ENCODE measurements around the gene AHNAK. TPM values are rescaled to one million over a fixed set of nuclear protein-coding genes. Genes with fewer than 3 reads are reported as not detected.

The AHNAK gene
- total RNA-seq, 1 donor from 2014 or later: 96.5 TPM

DNA sequence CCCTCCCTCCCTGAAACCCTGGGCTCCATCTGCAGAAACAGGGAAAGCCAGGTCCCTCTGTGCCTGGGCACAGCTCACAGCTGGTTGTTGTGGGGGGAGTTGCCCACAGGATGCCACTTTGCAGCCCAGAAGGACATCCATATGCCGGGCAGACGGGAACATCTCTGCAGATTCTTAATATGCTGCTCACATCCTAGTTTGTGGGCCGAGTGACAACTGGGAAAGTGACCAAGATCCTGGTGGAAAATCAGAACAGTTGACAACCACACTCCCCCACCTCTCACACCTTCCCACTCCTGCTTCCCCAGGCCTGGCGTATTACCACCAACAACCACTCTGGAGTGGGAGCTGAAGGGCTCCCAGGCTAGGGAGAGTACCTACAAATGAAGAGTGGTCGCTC is 135.1 kb downstream of the AHNAK start:
- no peaks in the 10 kb centered on the region for H3K36me3 Mint-ChIP-seq (ENCODE audit: low read depth)
- H3K4me3 Mint-ChIP-seq: no peak overlapping the region
- intact Hi-C loops (cut with micrococcal nuclease): no loop called here
- H3K27me3 Mint-ChIP-seq (ENCODE audit: insufficient read depth): no peaks in the 10 kb centered on the region
- no peak for DNase-seq (ENCODE audit: low spot score)
- H3K4me1 Mint-ChIP-seq (ENCODE audit: low read depth): no peaks in the 10 kb centered on the region
- H3K9me3 Mint-ChIP-seq: no peaks in the 10 kb centered on the region
- H3K27ac Mint-ChIP-seq: no peak overlapping the region

GRCh38 chr11:62410972-62411371 is 135.6 kb downstream of the AHNAK start:
- DNase-seq (ENCODE audit: low spot score): no peak
- no peaks in the 10 kb centered on the region for H3K27me3 Mint-ChIP-seq (ENCODE audit: insufficient read depth)
- H3K9me3 Mint-ChIP-seq: no peaks in the 10 kb centered on the region
- H3K27ac Mint-ChIP-seq: no peak overlapping the region
- no peak overlapping the region for H3K4me3 Mint-ChIP-seq
- H3K36me3 Mint-ChIP-seq (ENCODE audit: low read depth): no peaks in the 10 kb centered on the region
- intact Hi-C loops (cut with micrococcal nuclease): no loop called here
- no peaks in the 10 kb centered on the region for H3K4me1 Mint-ChIP-seq (ENCODE audit: low read depth)

DNA sequence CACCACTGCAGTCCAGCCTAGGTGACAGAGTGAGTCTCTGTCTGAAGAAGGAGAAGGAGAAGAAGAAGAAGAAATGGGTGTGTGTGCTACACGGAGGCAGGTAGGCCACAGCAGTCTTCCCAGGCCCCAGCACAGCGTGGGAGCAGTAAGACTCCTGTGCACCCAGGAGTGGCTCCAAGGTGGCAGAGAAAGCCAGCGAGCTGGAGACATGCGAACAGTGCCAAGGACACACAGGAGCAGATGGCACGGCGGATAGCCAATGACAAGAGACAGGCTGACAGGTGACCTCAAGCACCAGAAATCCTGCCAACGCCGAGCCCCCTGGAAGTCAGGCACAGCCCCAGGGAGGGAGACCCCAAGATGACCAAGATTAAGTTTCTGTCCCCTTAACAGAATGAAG is 136.8 kb downstream of the AHNAK start:
- DNase-seq (ENCODE audit: low spot score): no peak
- Mint-ChIP-seq H3K4me3 (no peak overlapping the region), H3K27me3 (ENCODE audit: insufficient read depth) (no peaks in the 10 kb centered on the region), H3K36me3 (ENCODE audit: low read depth) (no peaks in the 10 kb centered on the region), H3K9me3 (no peaks in the 10 kb centered on the region), H3K4me1 (ENCODE audit: low read depth) (no peaks in the 10 kb centered on the region), H3K27ac (no peak overlapping the region)
- intact Hi-C loops (cut with micrococcal nuclease): no loop called here

GRCh38 chr11:62406034-62406433 is 140.6 kb downstream of the AHNAK start:
- Mint-ChIP-seq H3K27me3 (ENCODE audit: insufficient read depth) (peaks cover 6% of the 10 kb centered on the region), H3K4me3 (no peak overlapping the region), H3K27ac (no peak overlapping the region), H3K36me3 (ENCODE audit: low read depth) (no peaks in the 10 kb centered on the region), H3K4me1 (ENCODE audit: low read depth) (peaks cover 25% of the 10 kb centered on the region), H3K9me3 (no peaks in the 10 kb centered on the region)
- intact Hi-C loops (cut with micrococcal nuclease): no loop called here
- DNase-seq (ENCODE audit: low spot score): no peak

DNA sequence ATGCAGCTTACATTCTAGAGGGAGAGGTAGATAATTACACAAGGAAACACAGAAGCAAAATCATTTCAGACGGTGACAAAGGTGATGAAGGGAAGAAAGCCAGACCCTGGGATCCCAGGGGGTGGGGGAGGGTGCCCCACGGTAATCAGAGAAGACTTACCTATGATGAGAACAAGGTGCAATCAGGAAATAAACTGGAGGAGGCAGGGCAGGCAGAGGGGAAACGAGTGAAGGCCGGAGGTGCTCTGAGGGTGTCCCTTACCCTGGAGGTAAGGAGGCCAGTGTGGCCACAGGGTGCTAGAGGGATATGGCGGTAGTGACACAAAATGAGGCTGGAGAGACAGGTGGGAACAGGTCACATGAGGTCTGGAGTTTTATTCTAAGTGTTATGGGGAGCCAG is 141.7 kb downstream of the AHNAK start:
- H3K4me1 Mint-ChIP-seq (ENCODE audit: low read depth): peaks cover 25% of the 10 kb centered on the region
- peaks cover 6% of the 10 kb centered on the region for H3K27me3 Mint-ChIP-seq (ENCODE audit: insufficient read depth)
- H3K36me3 Mint-ChIP-seq (ENCODE audit: low read depth): no peaks in the 10 kb centered on the region
- no peaks in the 10 kb centered on the region for H3K9me3 Mint-ChIP-seq
- H3K27ac Mint-ChIP-seq: peak overlapping the region; percentile 15
- no peak overlapping the region for H3K4me3 Mint-ChIP-seq
- intact Hi-C loops (cut with micrococcal nuclease): no loop called here
- no peak for DNase-seq (ENCODE audit: low spot score)

GRCh38 chr11:62404435-62404834 is 142.2 kb downstream of the AHNAK start:
- intact Hi-C loops (cut with micrococcal nuclease): no loop called here

GRCh38 chr11:62402960-62403730 is 143.5 kb downstream of the AHNAK start:
- Mint-ChIP-seq H3K4me3 (peak overlapping the region; percentile 69), H3K9me3 (no peaks in the 10 kb centered on the region), H3K27ac (peak overlapping the region; percentile 77), H3K4me1 (ENCODE audit: low read depth) (peaks cover 25% of the 10 kb centered on the region), H3K36me3 (ENCODE audit: low read depth) (peaks cover 1% of the 10 kb centered on the region), H3K27me3 (ENCODE audit: insufficient read depth) (peaks cover 6% of the 10 kb centered on the region)
- DNase-seq (ENCODE audit: low spot score): no peak
- intact Hi-C loops (cut with micrococcal nuclease): loop anchor here (1.0 kb wide), 1 partner anchor 24 kb away; no protein-coding TSS in a partner anchor

More at GRCh38 chr11:62404435-62404834, 142.2 kb downstream of the AHNAK start:
- peaks cover 6% of the 10 kb centered on the region for H3K27me3 Mint-ChIP-seq (ENCODE audit: insufficient read depth)
- H3K4me1 Mint-ChIP-seq (ENCODE audit: low read depth): peaks cover 25% of the 10 kb centered on the region
- DNase-seq (ENCODE audit: low spot score): no peak
- H3K9me3 Mint-ChIP-seq: no peaks in the 10 kb centered on the region
- no peak overlapping the region for H3K4me3 Mint-ChIP-seq
- H3K27ac Mint-ChIP-seq: peak overlapping the region; percentile 15
- H3K36me3 Mint-ChIP-seq (ENCODE audit: low read depth): no peaks in the 10 kb centered on the region

DNA sequence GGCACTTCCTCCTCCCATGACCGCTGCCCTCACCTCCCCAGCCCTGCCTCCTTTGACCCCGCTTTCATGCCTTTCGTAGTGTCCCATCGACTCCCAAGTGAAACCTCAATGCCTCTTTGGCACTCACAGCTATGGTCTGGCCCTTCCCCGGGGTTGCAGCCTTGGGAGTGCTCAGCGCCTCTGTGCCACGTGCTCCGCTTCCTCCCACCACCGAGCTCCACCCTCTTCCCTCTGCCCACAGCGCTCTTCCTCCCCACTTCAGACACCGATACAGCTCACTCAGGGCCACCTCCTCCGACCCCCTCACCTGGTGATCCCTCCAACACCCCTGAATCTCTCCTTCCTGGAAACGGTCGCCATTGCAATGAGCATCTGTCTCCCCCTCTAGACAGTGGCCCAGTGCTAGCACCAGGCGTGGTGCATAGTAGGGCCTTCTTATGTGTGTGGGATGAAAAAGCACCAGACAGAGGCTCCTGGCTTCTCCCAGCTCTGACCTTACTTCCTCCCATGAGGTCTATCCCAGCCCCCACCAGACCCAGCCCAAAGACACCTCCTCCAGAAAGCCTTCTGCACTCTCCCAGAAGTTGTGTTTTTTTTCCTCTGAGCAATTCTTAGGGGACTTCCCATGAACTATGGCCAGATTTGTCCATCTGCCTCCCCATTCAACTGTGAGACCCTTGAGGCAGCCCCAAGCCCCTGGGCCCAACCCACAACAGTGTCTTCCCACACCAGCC is 144.2 kb downstream of the AHNAK start:
- H3K36me3 Mint-ChIP-seq (ENCODE audit: low read depth): peaks cover 1% of the 10 kb centered on the region
- intact Hi-C loops (cut with micrococcal nuclease): loop anchor here (1.0 kb wide), 1 partner anchor 25 kb away; no protein-coding TSS in a partner anchor
- peak overlapping the region; percentile 77 for H3K27ac Mint-ChIP-seq
- no peaks in the 10 kb centered on the region for H3K9me3 Mint-ChIP-seq
- peak; percentile 45 for DNase-seq (ENCODE audit: low spot score)
- H3K4me3 Mint-ChIP-seq: peak overlapping the region; percentile 69
- H3K27me3 Mint-ChIP-seq (ENCODE audit: insufficient read depth): peaks cover 6% of the 10 kb centered on the region
- H3K4me1 Mint-ChIP-seq (ENCODE audit: low read depth): peaks cover 25% of the 10 kb centered on the region

DNA sequence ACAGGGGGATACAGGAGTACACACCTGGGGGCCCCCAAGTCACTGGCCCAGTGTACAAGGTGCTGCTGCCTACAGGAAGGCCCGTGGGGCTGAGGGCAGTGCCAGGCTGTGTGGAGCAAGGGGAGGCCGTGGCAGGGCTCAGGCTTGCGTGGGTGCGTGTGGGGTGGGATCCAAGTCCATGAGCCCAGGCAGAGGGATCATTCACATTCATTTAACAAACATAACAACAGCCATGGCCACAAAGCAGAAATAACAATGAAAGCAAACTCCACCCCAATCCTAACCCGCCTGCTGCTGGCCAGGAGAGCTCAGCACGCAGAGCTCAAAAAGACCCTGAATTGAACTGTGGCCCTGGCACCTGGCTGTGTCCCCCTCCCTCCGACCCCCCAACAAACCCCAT is 144.8 kb downstream of the AHNAK start:
- H3K27ac Mint-ChIP-seq: peak overlapping the region; percentile 77
- H3K4me3 Mint-ChIP-seq: peak overlapping the region; percentile 69
- intact Hi-C loops (cut with micrococcal nuclease): loop anchor here (1.0 kb wide), 1 partner anchor 25 kb away; no protein-coding TSS in a partner anchor
- no peaks in the 10 kb centered on the region for H3K9me3 Mint-ChIP-seq
- DNase-seq (ENCODE audit: low spot score): no peak
- H3K27me3 Mint-ChIP-seq (ENCODE audit: insufficient read depth): peaks cover 6% of the 10 kb centered on the region
- peaks cover 1% of the 10 kb centered on the region for H3K36me3 Mint-ChIP-seq (ENCODE audit: low read depth)
- peaks cover 25% of the 10 kb centered on the region for H3K4me1 Mint-ChIP-seq (ENCODE audit: low read depth)

GRCh38 chr11:62401356-62401755 is 145.2 kb downstream of the AHNAK start:
- H3K4me3 Mint-ChIP-seq: peak overlapping the region; percentile 69
- no peaks in the 10 kb centered on the region for H3K9me3 Mint-ChIP-seq
- intact Hi-C loops (cut with micrococcal nuclease): no loop called here
- no peak for DNase-seq (ENCODE audit: low spot score)
- peak overlapping the region; percentile 77 for H3K27ac Mint-ChIP-seq
- peaks cover 25% of the 10 kb centered on the region for H3K4me1 Mint-ChIP-seq (ENCODE audit: low read depth)
- H3K36me3 Mint-ChIP-seq (ENCODE audit: low read depth): peaks cover 1% of the 10 kb centered on the region
- H3K27me3 Mint-ChIP-seq (ENCODE audit: insufficient read depth): peaks cover 6% of the 10 kb centered on the region

- Mint-ChIP-seq H3K27me3 (ENCODE audit: insufficient read depth) (peaks cover 6% of the 10 kb centered on the region), H3K36me3 (ENCODE audit: low read depth) (peaks cover 1% of the 10 kb centered on the region), H3K9me3 (no peaks in the 10 kb centered on the region), H3K4me1 (ENCODE audit: low read depth) (peaks cover 25% of the 10 kb centered on the region), H3K4me3 (no peak overlapping the region), H3K27ac (no peak overlapping the region)
- DNase-seq (ENCODE audit: low spot score): no peak
- intact Hi-C loops (cut with micrococcal nuclease): no loop called here
Measured at GRCh38 chr11:62400760-62401159, 145.8 kb downstream of the AHNAK start.

GRCh38 chr11:62400281-62400680 is 146.3 kb downstream of the AHNAK start:
- intact Hi-C loops (cut with micrococcal nuclease): no loop called here
- H3K9me3 Mint-ChIP-seq: no peaks in the 10 kb centered on the region
- H3K4me3 Mint-ChIP-seq: no peak overlapping the region
- no peak for DNase-seq (ENCODE audit: low spot score)
- no peak overlapping the region for H3K27ac Mint-ChIP-seq
- peaks cover 25% of the 10 kb centered on the region for H3K4me1 Mint-ChIP-seq (ENCODE audit: low read depth)
- peaks cover 1% of the 10 kb centered on the region for H3K36me3 Mint-ChIP-seq (ENCODE audit: low read depth)
- peaks cover 6% of the 10 kb centered on the region for H3K27me3 Mint-ChIP-seq (ENCODE audit: insufficient read depth)

DNA sequence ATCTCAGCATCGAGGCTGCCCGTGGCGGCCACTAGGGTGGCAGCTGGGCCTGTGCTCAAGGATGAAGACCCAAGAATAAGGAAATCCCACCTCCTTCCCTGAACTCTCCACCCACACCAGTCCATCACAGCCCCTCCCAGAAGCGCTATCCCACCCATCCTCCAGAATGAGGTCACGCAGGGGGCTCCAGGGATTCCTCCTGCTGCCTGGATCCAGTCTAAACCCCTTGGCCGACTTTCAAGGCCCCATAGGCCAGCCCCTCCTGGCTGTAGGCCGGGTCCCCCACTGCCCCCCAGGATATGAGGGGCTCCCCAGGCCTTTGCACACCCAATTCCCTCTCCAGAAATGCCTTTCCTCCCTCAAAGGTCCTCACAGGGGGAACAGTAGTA is 146.7 kb downstream of the AHNAK start:
- Mint-ChIP-seq H3K4me1 (ENCODE audit: low read depth) (peaks cover 28% of the 10 kb centered on the region), H3K9me3 (no peaks in the 10 kb centered on the region)
- intact Hi-C loops (cut with micrococcal nuclease): no loop called here

More for the DNA sequence above, 146.7 kb downstream of the AHNAK start:
- DNase-seq (ENCODE audit: low spot score): no peak
- Mint-ChIP-seq H3K36me3 (ENCODE audit: low read depth) (peaks cover 1% of the 10 kb centered on the region), H3K4me3 (no peak overlapping the region), H3K27ac (no peak overlapping the region), H3K27me3 (ENCODE audit: insufficient read depth) (peaks cover 6% of the 10 kb centered on the region)

Measured in activated T-helper 1 cell treated with anti-CD3 and anti-CD28 coated beads, Interleukin-12 subunit alpha, Interleukin-12 subunit beta, Interleukin-2, Interleukin-4 antibody, amounts not matched to agents 30 ng/mL and 10 ng/mL and 1 ng/mL, durations not matched to agents 14 hours and 24 hours and 36 hours (primary cell).